Muscle of arm (tissue), 12 donors: ENCODE results near the gene LMBRD1. TPM values are rescaled to one million over a fixed set of nuclear protein-coding genes. Genes with fewer than 3 reads are reported as not detected.
"Not testable (repeated sequence)": the region's sequence is repeated elsewhere in the genome, so short reads cannot be mapped to it uniquely, and the experiment has no call there.

ENCODE experiments used
- DNase-seq: peaks from one replicate; pipeline ENCODE4 v3.0.0-alpha.2; 2013
- polyA plus RNA-seq, 12 donors: library from polyadenylated mRNA; unstranded; fragments of 120-200 nt; gene quantifications; one replicate each; pipeline ENCODE4 v1.2.1, GENCODE V29; 2013; ENCODE audit not compliant: insufficient read length in 12 of 12

Gene LMBRD1
- polyA plus RNA-seq, 12 donors = 33.5 to 46.1 (median 40.6) TPM; not detected in 1

GRCh38 chr6:69761853-69762252 is 35.0 kb downstream of the LMBRD1 start:
- no peak for DNase-seq

- DNase-seq = no peak
These were observed 38.6 kb downstream of the LMBRD1 start for GRCh38 chr6:69758214-69758613.

- no peak for DNase-seq
These were observed 39.9 kb downstream of the LMBRD1 start for GRCh38 chr6:69756907-69757306.

- no peak for DNase-seq
These were observed 40.4 kb downstream of the LMBRD1 start for GRCh38 chr6:69756366-69756765.

- DNase-seq = no peak
These were observed 61.8 kb downstream of the LMBRD1 start for GRCh38 chr6:69735027-69735426.

- peak; percentile 17 for DNase-seq
These were observed 64.2 kb downstream of the LMBRD1 start for GRCh38 chr6:69732640-69733039.

GRCh38 chr6:69732045-69732444 is 64.8 kb downstream of the LMBRD1 start:
- DNase-seq = no peak

- DNase-seq = peak; percentile 0
These were observed 66.8 kb downstream of the LMBRD1 start for GRCh38 chr6:69729870-69730449.

GRCh38 chr6:69722683-69723082 is 74.1 kb downstream of the LMBRD1 start:
- DNase-seq = no peak

GRCh38 chr6:69719602-69720193 is 77.1 kb downstream of the LMBRD1 start:
- no peak for DNase-seq

GRCh38 chr6:69706724-69707123 is 90.1 kb downstream of the LMBRD1 start:
- no peak for DNase-seq

GRCh38 chr6:69705954-69706353 is 90.9 kb downstream of the LMBRD1 start:
- DNase-seq = no peak

- DNase-seq = no peak
These were observed 91.9 kb downstream of the LMBRD1 start for GRCh38 chr6:69704916-69705315.

GRCh38 chr6:69699655-69700054 is 97.2 kb downstream of the LMBRD1 start:
- DNase-seq = no peak

GRCh38 chr6:69696273-69696672 is 100.5 kb downstream of the LMBRD1 start:
- DNase-seq = no peak

- no peak for DNase-seq
These were observed 103.0 kb downstream of the LMBRD1 start for GRCh38 chr6:69693762-69694161.

GRCh38 chr6:69690986-69691385 is 105.8 kb downstream of the LMBRD1 start:
- no peak for DNase-seq

GRCh38 chr6:69680302-69680701 is 116.5 kb downstream of the LMBRD1 start:
- DNase-seq = no peak

- no peak for DNase-seq
These were observed 123.5 kb downstream of the LMBRD1 start for GRCh38 chr6:69673298-69673697.

GRCh38 chr6:69668916-69669315 is 127.9 kb downstream of the LMBRD1 start:
- DNase-seq = no peak

- DNase-seq = not testable (repeated sequence)
These were observed 130.0 kb downstream of the LMBRD1 start for GRCh38 chr6:69666779-69667178.

GRCh38 chr6:69665437-69665836 is 131.4 kb downstream of the LMBRD1 start:
- DNase-seq = no peak

GRCh38 chr6:69664551-69664950 is 132.3 kb downstream of the LMBRD1 start:
- DNase-seq = no peak

GRCh38 chr6:69663215-69663614 is 133.6 kb downstream of the LMBRD1 start:
- no peak for DNase-seq
